DND-41 (cell line): ENCODE data around the gene RBMS3.
"Not testable (repeated sequence)": the region's sequence is repeated elsewhere in the genome, so short reads cannot be mapped to it uniquely, and the experiment has no call there.

ENCODE experiments used
- ATAC-seq: fragments of 200-7000 bp; cut with Tn5 transposase; 3 replicates; pipeline ENCODE4 v1.9.1; 2021; ENCODE audit warnings: low read depth; ENCODE audit not compliant: insufficient read depth
- DNase-seq: peaks from one replicate; pipeline ENCODE4 v3.0.0-alpha.2; 2020
- H2AFZ ChIP-seq: 2 replicates; pipeline ENCODE4 v1.6.0; 2012; ENCODE audit warnings: low read depth, low read length
- H3K27ac ChIP-seq: 2 replicates; pipeline ENCODE4 v1.5.1; 2012; ENCODE audit warnings: low read length, inconsistent platforms
- H3K27me3 ChIP-seq: fragments of 200-600 bp; sonication (generic); 2 replicates; pipeline ENCODE4 v1.6.0; 2012; ENCODE audit warnings: low read length, mild to moderate bottlenecking, inconsistent platforms; ENCODE audit not compliant: insufficient read depth, poor library complexity
- H3K36me3 ChIP-seq: 2 replicates; pipeline ENCODE4 v1.5.1; 2012; ENCODE audit warnings: low read length, inconsistent platforms; ENCODE audit not compliant: insufficient read depth
- H3K4me1 ChIP-seq: 2 replicates; pipeline ENCODE4 v1.5.1; 2012; ENCODE audit warnings: mild to moderate bottlenecking, low read length; ENCODE audit not compliant: insufficient read depth
- H3K4me2 ChIP-seq: 2 replicates; pipeline ENCODE4 v1.6.0; 2012; ENCODE audit warnings: mild to moderate bottlenecking, moderate library complexity, low read length, inconsistent platforms; ENCODE audit not compliant: insufficient read depth
- H3K4me3 ChIP-seq, 2 experiments: fragments of 200-600 bp in 1 of 2; shearing (Covaris generic) in 1 of 2; 2 replicates each; pipeline ENCODE4 v1.5.1; 2012 to 2016; ENCODE audit warnings: inconsistent platforms in 2 of 2, low read length in 2 of 2, mild to moderate bottlenecking in 2 of 2, low read depth in 1 of 2, moderate library complexity in 1 of 2
- H3K79me2 ChIP-seq: 2 replicates; pipeline ENCODE4 v1.6.0; 2012; ENCODE audit warnings: low read length, inconsistent platforms; ENCODE audit not compliant: insufficient read depth
- H3K9ac ChIP-seq: 2 replicates; pipeline ENCODE4 v1.6.0; 2012; ENCODE audit warnings: low read depth, mild to moderate bottlenecking, inconsistent platforms, low read length, moderate library complexity
- H3K9me3 ChIP-seq: 2 replicates; pipeline ENCODE4 v1.5.1; 2012; ENCODE audit warnings: low read length, moderate library complexity, mild to moderate bottlenecking, inconsistent platforms; ENCODE audit not compliant: insufficient read depth, severe bottlenecking
- H4K20me1 ChIP-seq: 2 replicates; pipeline ENCODE4 v1.6.0; 2012; ENCODE audit warnings: low read length; ENCODE audit not compliant: insufficient read depth
- EZH2 ChIP-seq: IDR thresholded peaks from 3 replicates; pipeline ENCODE4 v1.6.1; 2012; ENCODE audit warnings: borderline replicate concordance, low read depth, mild to moderate bottlenecking, moderate library complexity, low read length, inconsistent platforms; ENCODE audit not compliant: severe bottlenecking
- TF ChIP-seq, protein P1 (sequence below): IDR thresholded peaks from 2 replicates; pipeline ENCODE4 v1.5.1; 2012; ENCODE audit warnings: borderline replicate concordance, low read length, moderate library complexity, mild to moderate bottlenecking; ENCODE audit not compliant: poor library complexity, severe bottlenecking; ENCODE audit errors: extremely low read depth

RBMS3 gene

DNA sequence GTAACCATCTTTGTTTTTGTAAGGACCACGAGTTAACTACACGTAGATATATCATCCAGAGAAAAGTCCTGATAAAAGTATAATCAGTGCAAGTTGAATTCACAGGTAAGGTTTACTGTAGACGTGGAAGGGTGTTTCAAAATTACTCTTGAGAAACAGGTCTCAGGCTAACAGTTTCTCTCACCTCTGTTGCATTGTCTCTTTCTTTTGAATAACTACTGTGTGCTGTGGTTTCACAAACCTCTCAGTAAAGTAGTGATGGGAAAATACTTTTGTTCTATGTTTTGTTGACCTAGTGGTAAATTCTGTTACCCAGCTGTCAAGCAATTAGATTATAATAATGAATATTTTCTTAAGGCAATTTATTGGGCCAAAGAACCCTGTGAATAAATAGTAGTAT is 75.2 kb downstream of the RBMS3 start:
- Histone ChIP-seq H3K9me3 (no peaks in the 10 kb centered on the region), H3K4me1 (peaks cover 10% of the 10 kb centered on the region; the same call in 1 of the 2 replicates), H3K27ac (no peak overlapping the region), H2AFZ (no peak overlapping the region), H3K79me2 (no peaks in the 10 kb centered on the region), H3K4me2 (no peak overlapping the region), H3K9ac (no peak overlapping the region), H3K36me3 (no peaks in the 10 kb centered on the region), H4K20me1 (no peaks in the 10 kb centered on the region), H3K27me3 (no peaks in the 10 kb centered on the region), H3K4me3 (no peak overlapping the region)
- no peak for DNase-seq
- TF ChIP-seq, protein P1, sequence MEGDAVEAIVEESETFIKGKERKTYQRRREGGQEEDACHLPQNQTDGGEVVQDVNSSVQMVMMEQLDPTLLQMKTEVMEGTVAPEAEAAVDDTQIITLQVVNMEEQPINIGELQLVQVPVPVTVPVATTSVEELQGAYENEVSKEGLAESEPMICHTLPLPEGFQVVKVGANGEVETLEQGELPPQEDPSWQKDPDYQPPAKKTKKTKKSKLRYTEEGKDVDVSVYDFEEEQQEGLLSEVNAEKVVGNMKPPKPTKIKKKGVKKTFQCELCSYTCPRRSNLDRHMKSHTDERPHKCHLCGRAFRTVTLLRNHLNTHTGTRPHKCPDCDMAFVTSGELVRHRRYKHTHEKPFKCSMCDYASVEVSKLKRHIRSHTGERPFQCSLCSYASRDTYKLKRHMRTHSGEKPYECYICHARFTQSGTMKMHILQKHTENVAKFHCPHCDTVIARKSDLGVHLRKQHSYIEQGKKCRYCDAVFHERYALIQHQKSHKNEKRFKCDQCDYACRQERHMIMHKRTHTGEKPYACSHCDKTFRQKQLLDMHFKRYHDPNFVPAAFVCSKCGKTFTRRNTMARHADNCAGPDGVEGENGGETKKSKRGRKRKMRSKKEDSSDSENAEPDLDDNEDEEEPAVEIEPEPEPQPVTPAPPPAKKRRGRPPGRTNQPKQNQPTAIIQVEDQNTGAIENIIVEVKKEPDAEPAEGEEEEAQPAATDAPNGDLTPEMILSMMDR: no peak
- no peak for TF ChIP-seq EZH2
- no peak for ATAC-seq

DNA sequence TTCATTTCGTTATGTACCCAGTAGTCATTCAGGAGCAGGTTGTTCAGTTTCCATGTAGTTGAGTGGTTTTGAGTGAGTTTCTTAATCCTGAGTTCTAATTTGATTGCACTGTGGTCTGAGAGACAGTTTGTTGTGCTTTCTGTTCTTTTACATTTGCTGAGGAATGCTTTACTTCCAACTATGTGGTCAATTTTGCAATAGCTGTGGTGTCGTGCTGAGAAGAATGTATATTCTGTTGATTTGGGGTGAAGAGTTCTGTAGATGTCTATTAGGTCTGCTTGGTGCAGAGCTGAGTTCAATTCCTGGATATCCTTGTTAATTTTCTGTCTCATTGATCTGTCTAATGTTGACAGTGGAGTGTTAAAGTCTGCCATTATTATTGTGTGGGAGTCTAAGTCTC is 79.4 kb downstream of the RBMS3 start:
- not testable (repeated sequence) for H4K20me1 ChIP-seq, ATAC-seq, H3K9ac ChIP-seq, H3K4me2 ChIP-seq, DNase-seq, H2AFZ ChIP-seq, H3K4me1 ChIP-seq, H3K36me3 ChIP-seq, H3K27me3 ChIP-seq, H3K9me3 ChIP-seq, H3K79me2 ChIP-seq, H3K27ac ChIP-seq, H3K4me3 ChIP-seq

DNA sequence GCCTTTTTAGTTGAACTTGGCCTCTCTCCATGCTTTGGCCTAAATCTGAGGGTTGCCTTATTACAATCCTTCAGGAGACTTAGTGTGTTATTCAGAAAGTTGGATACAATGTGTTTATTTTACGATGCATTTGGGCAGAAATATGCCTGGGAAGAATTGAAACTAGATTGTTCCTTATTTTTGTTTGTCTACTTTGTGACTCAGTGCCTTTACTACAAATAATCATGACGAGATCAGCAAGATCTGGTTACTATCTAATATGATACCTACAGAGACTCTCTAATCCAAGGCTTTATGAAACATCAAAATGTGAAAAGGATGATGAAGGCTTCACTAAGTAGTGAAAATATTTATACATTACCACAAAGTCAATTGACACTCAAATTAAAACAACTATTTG is 82.2 kb downstream of the RBMS3 start:
- no peak for DNase-seq
- Histone ChIP-seq H2AFZ (no peak overlapping the region), H3K79me2 (no peaks in the 10 kb centered on the region), H3K36me3 (no peaks in the 10 kb centered on the region), H3K9ac (no peak overlapping the region), H3K4me2 (no peak overlapping the region), H3K27ac (no peak overlapping the region), H4K20me1 (no peaks in the 10 kb centered on the region), H3K4me1 (no peaks in the 10 kb centered on the region), H3K27me3 (no peaks in the 10 kb centered on the region), H3K9me3 (peaks cover 3% of the 10 kb centered on the region), H3K4me3 (no peak overlapping the region)
- TF ChIP-seq, protein P1: no peak
- TF ChIP-seq EZH2: no peak
- ATAC-seq: no peak

DNA sequence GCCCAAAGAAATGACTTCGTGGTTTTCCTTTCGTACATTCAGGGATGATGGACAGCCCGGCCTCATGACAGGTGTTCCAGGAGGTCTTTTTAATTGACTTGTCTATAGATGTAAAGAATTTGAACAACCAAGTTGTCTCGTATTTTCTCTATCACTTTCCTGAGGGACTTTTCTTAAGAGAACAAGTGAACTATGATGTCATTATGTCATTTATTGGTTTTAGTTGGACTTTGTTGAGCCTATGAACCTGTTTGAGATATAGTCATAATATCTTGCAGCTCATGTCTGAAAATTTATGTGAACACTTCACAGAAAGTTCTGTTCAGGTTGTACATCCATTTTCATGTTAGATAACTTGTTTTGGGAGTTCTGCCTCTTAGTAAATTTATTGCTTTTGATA is 89.2 kb downstream of the RBMS3 start:
- Histone ChIP-seq H3K79me2 (no peaks in the 10 kb centered on the region), H2AFZ (no peak overlapping the region), H3K4me2 (no peak overlapping the region), H3K9ac (no peak overlapping the region), H3K27ac (no peak overlapping the region), H3K36me3 (no peaks in the 10 kb centered on the region), H4K20me1 (no peaks in the 10 kb centered on the region), H3K9me3 (no peaks in the 10 kb centered on the region), H3K4me3 (no peak overlapping the region), H3K27me3 (no peaks in the 10 kb centered on the region), H3K4me1 (peaks cover 7% of the 10 kb centered on the region; the same call in 1 of the 2 replicates)
- DNase-seq: no peak
- no peak for TF ChIP-seq EZH2
- TF ChIP-seq, protein P1: no peak
- no peak for ATAC-seq
